Suppressor macrophage treated with lipopolysaccharide for 1 hour (primary cell): Measurements from ENCODE around the gene NR2C2AP.
"Not testable (repeated sequence)": the region's sequence is repeated elsewhere in the genome, so short reads cannot be mapped to it uniquely, and the experiment has no call there.

Source experiments
- DNase-seq, 3 donors: peaks; one replicate each; pipeline ENCODE4 v3.0.0-alpha.2; 2020 to 2022

The NR2C2AP gene

GRCh38 chr19:19203012-19203856, at the start of gene NR2C2AP:
TSS of gene NR2C2AP (minus strand) at chr19:19203414. CDS start at chr19:19203060, 354 bp downstream.
- peak; percentile 95 to 98 (median 97) for DNase-seq

- DNase-seq = no peak
Measured at GRCh38 chr19:19250196-19250801, 47.1 kb upstream of the NR2C2AP start.

GRCh38 chr19:19240476-19240875, 37.3 kb upstream of the NR2C2AP start:
- no peak for DNase-seq

GRCh38 chr19:19239675-19240074, 36.5 kb upstream of the NR2C2AP start:
- no peak for DNase-seq

GRCh38 chr19:19238126-19238894, 35.1 kb upstream of the NR2C2AP start:
- no peak for DNase-seq

- DNase-seq = no peak
Measured at GRCh38 chr19:19236173-19236572, 33.0 kb upstream of the NR2C2AP start.

- no peak for DNase-seq
Measured at GRCh38 chr19:19234220-19234816, 31.1 kb upstream of the NR2C2AP start.

GRCh38 chr19:19232261-19232721, 29.1 kb upstream of the NR2C2AP start:
- DNase-seq = no peak

GRCh38 chr19:19230999-19231398, 27.8 kb upstream of the NR2C2AP start:
- no peak for DNase-seq

- DNase-seq = no peak
Measured at GRCh38 chr19:19229701-19230100, 26.5 kb upstream of the NR2C2AP start.

GRCh38 chr19:19227217-19227616, 24.0 kb upstream of the NR2C2AP start:
- no peak for DNase-seq

GRCh38 chr19:19226663-19227062, 23.4 kb upstream of the NR2C2AP start:
- no peak for DNase-seq

GRCh38 chr19:19226204-19226603, 23.0 kb upstream of the NR2C2AP start:
- no peak for DNase-seq

- peak; percentile 81 to 91 (median 81) for DNase-seq
Measured at GRCh38 chr19:19224852-19225494, 21.8 kb upstream of the NR2C2AP start.

- DNase-seq = no peak
Measured at GRCh38 chr19:19224150-19224851, 21.1 kb upstream of the NR2C2AP start.

GRCh38 chr19:19223636-19224035, 20.4 kb upstream of the NR2C2AP start:
- no peak for DNase-seq

- no peak for DNase-seq
Measured at GRCh38 chr19:19223060-19223459, 19.8 kb upstream of the NR2C2AP start.

GRCh38 chr19:19221000-19221399, 17.8 kb upstream of the NR2C2AP start:
- not testable (repeated sequence) for DNase-seq

GRCh38 chr19:19218911-19219310, 15.7 kb upstream of the NR2C2AP start:
- no peak for DNase-seq

- DNase-seq = peak; percentile 33 to 47 (median 35)
Measured at GRCh38 chr19:19217099-19217498, 13.9 kb upstream of the NR2C2AP start.

- no peak for DNase-seq
Measured at GRCh38 chr19:19215792-19216191, 12.6 kb upstream of the NR2C2AP start.

GRCh38 chr19:19214892-19215291, 11.7 kb upstream of the NR2C2AP start:
- peak; percentile 39 to 71 (median 53) for DNase-seq
